Calu3 (cell line): ENCODE results near the gene FZR1. TPM values are rescaled to one million over a fixed set of nuclear protein-coding genes. Genes with fewer than 3 reads are reported as not detected.

ENCODE experiments used
- BruUV-seq: library from RNA; stranded (reverse); fragments of 400-500 nt; replicated peaks from 2 replicates; lab custom pipeline; 2021; lab: Mats Ljungman, UMichigan
- CTCF ChIA-PET: fragments of 300-600 bp; sonication (Branson Sonifier 250); formaldehyde crosslinking; loops from one replicate; lab custom pipeline; 2022; ENCODE audit warnings: antibody characterized with exemption; lab: Charles Lee
- DNase-seq: peaks from one replicate; pipeline ENCODE4 v3.0.0; 2022
- H3K27ac Mint-ChIP-seq: one replicate; pipeline ENCODE4 v1.8.0; 2022; ENCODE audit warnings: mixed read lengths; ENCODE audit not compliant: unreplicated experiment
- H3K27me3 Mint-ChIP-seq: one replicate; pipeline ENCODE4 v1.8.0; 2022; ENCODE audit warnings: mixed read lengths; ENCODE audit not compliant: unreplicated experiment
- H3K36me3 Mint-ChIP-seq: one replicate; pipeline ENCODE4 v1.8.0; 2022; ENCODE audit warnings: mild to moderate bottlenecking, moderate library complexity, mixed read lengths; ENCODE audit not compliant: insufficient read depth, unreplicated experiment
- H3K4me1 Mint-ChIP-seq: one replicate; pipeline ENCODE4 v1.8.0; 2022; ENCODE audit warnings: mild to moderate bottlenecking, low read depth, mixed read lengths; ENCODE audit not compliant: unreplicated experiment
- H3K4me3 Mint-ChIP-seq: one replicate; pipeline ENCODE4 v1.8.0; 2022; ENCODE audit warnings: mild to moderate bottlenecking, low read depth, moderate library complexity, mixed read lengths; ENCODE audit not compliant: unreplicated experiment
- H3K9me3 Mint-ChIP-seq: one replicate; pipeline ENCODE4 v1.8.0; 2022; ENCODE audit warnings: low read depth, mixed read lengths; ENCODE audit not compliant: unreplicated experiment
- CTCF ChIP-seq: fragments of 200-600 bp; IDR thresholded peaks from one replicate; pipeline ENCODE4 v1.8.0; 2022; ENCODE audit warnings: antibody characterized with exemption; ENCODE audit not compliant: unreplicated experiment
- intact Hi-C: fragments of 100-400 bp; cut with micrococcal nuclease; formaldehyde crosslinking; loops from one replicate; pipeline ENCODE4 v1.10.0; 2022; ENCODE audit not compliant: unreplicated experiment
- total RNA-seq: library from RNA; stranded (reverse); gene quantifications from 2 replicates; pipeline ENCODE4 v1.2.3, GENCODE V29; 2022

FZR1 gene
- total RNA-seq, 1 experiment from 2014 or later: 33.1 TPM

- DNase-seq: no peak
- Mint-ChIP-seq H3K27me3 (no peaks in the 10 kb centered on the region), H3K4me1 (no peaks in the 10 kb centered on the region), H3K9me3 (peaks cover 2% of the 10 kb centered on the region), H3K36me3 (peaks cover 15% of the 10 kb centered on the region), H3K4me3 (no peak overlapping the region), H3K27ac (no peak overlapping the region)
- TF ChIP-seq CTCF: no peak
- intact Hi-C loops: no loop called here
- no TSS peak for BruUV-seq
- CTCF ChIA-PET: no interaction called here
These were observed 42.2 kb upstream of the FZR1 start for GRCh38 chr19:3463714-3464586.

DNA sequence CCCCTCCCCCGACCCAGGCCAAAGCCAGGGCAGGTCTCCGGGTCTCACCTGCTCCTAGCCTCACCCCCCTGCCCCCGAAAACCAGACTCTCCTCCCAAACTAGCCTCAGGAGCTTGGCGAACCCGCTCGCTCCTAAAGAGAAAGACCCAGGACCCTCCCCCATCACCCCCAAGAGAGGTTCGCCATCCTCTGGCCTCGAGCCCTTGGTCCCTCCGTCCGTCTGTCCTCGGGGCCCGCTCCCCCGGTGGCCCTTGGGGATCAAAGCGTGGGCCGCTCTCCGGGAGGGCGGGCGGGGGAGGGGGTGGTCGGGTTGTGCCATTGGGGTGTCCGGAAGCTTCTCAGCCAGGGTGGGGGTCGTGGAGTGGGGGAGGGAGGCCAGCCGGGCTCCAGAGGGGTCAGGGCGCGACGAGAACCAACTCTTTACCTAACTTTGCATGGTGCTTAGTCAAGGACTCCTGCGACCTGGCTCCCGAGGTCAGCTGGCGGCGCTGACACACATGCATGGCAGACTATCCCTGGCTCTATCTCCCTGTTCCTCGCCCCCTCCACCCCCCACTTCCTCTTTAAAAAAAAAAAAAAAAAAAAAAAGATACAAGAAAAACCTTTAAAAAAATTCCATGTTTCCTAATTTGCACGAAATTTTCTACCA lies 41.4 kb upstream of the FZR1 start:
- H3K27ac Mint-ChIP-seq: no peak overlapping the region
- no peak for DNase-seq
- no TSS peak for BruUV-seq
- CTCF ChIA-PET: no interaction called here
- H3K36me3 Mint-ChIP-seq: peaks cover 15% of the 10 kb centered on the region
- TF ChIP-seq CTCF: no peak
- no peaks in the 10 kb centered on the region for H3K4me1 Mint-ChIP-seq
- intact Hi-C loops: no loop called here
- H3K4me3 Mint-ChIP-seq: no peak overlapping the region
- H3K27me3 Mint-ChIP-seq: peaks cover 2% of the 10 kb centered on the region
- H3K9me3 Mint-ChIP-seq: peaks cover 2% of the 10 kb centered on the region

DNA sequence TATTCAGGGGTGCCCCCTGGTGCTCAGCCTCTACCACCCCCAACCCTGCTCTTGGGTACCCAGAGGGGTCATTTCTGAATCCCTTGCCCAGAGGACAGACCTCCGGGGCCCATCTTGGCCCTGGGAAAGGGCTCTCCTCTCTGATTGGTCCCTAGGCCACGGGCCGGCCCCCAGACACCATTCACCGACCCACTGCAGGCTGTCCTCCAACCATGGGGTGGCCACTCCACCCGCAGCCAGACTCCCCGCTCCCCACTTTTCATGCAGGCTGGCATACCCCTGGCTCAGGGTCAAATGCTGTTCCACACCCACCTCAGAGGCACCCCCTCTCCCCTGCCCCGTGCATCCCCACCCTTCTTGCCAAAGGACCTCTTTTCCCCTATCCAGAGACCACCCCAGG lies 40.6 kb upstream of the FZR1 start:
- no TSS peak for BruUV-seq
- Mint-ChIP-seq H3K4me1 (no peaks in the 10 kb centered on the region), H3K36me3 (peaks cover 15% of the 10 kb centered on the region), H3K27me3 (peaks cover 10% of the 10 kb centered on the region), H3K27ac (no peak overlapping the region), H3K9me3 (peaks cover 2% of the 10 kb centered on the region), H3K4me3 (no peak overlapping the region)
- DNase-seq: no peak
- intact Hi-C loops: no loop called here
- CTCF ChIA-PET: no interaction called here
- TF ChIP-seq CTCF: no peak

GRCh38 chr19:3466635-3467034 lies 39.5 kb upstream of the FZR1 start:
- Mint-ChIP-seq H3K4me3 (no peak overlapping the region), H3K9me3 (peaks cover 2% of the 10 kb centered on the region), H3K27me3 (peaks cover 16% of the 10 kb centered on the region), H3K36me3 (peaks cover 15% of the 10 kb centered on the region), H3K4me1 (no peaks in the 10 kb centered on the region), H3K27ac (no peak overlapping the region)
- DNase-seq: no peak
- CTCF ChIA-PET: no interaction called here
- intact Hi-C loops: no loop called here
- TF ChIP-seq CTCF: no peak
- BruUV-seq: no TSS peak
